GM08714 (cell line): ENCODE data around the gene HINT2.
A peak's percentile ranks its signal among the peaks of the same experiment; 100 is the strongest.

Experiments used
- H3K4me3 ChIP-seq: fragments of 200-500 bp; sonication (Bioruptor generic); 2 replicates; pipeline ENCODE4 v1.5.1; 2014; ENCODE audit warnings: mild to moderate bottlenecking, low read length, inconsistent platforms
- ZNF274 ChIP-seq: IDR thresholded peaks from 2 replicates; pipeline ENCODE4 v1.6.1; 2012; ENCODE audit warnings: mild to moderate bottlenecking, low read depth, low read length

The HINT2 gene

GRCh38 chr9:35811381-35812024 lies 3.3 kb downstream of the HINT2 start:
- H3K4me3 ChIP-seq = peak overlapping the region; percentile 38; the same call in 1 of the 2 replicates
- TF ChIP-seq ZNF274 = no peak

- TF ChIP-seq ZNF274 = no peak
Measured at GRCh38 chr9:35810122-35810521, 4.7 kb downstream of the HINT2 start.

GRCh38 chr9:35808433-35808832 lies 6.4 kb downstream of the HINT2 start:
- no peak overlapping the region for H3K4me3 ChIP-seq
- TF ChIP-seq ZNF274 = no peak

More at GRCh38 chr9:35810122-35810521, 4.7 kb downstream of the HINT2 start:
- H3K4me3 ChIP-seq = no peak overlapping the region

- no peak overlapping the region for H3K4me3 ChIP-seq
- no peak for TF ChIP-seq ZNF274
Measured at GRCh38 chr9:35806101-35806500, 8.7 kb downstream of the HINT2 start.

- no peak overlapping the region for H3K4me3 ChIP-seq
- TF ChIP-seq ZNF274 = no peak
Measured at GRCh38 chr9:35801328-35802128, 13.3 kb downstream of the HINT2 start.

GRCh38 chr9:35800530-35800929 lies 14.3 kb downstream of the HINT2 start:
- H3K4me3 ChIP-seq = no peak overlapping the region
- no peak for TF ChIP-seq ZNF274

- TF ChIP-seq ZNF274 = no peak
- no peak overlapping the region for H3K4me3 ChIP-seq
Measured at GRCh38 chr9:35798658-35799374, 16.0 kb downstream of the HINT2 start.

- no peak overlapping the region for H3K4me3 ChIP-seq
Measured at GRCh38 chr9:35797311-35798109, 17.3 kb downstream of the HINT2 start.

GRCh38 chr9:35795695-35796094 lies 19.1 kb downstream of the HINT2 start:
- no peak for TF ChIP-seq ZNF274
- H3K4me3 ChIP-seq = no peak overlapping the region

More at GRCh38 chr9:35797311-35798109, 17.3 kb downstream of the HINT2 start:
- no peak for TF ChIP-seq ZNF274

- no peak overlapping the region for H3K4me3 ChIP-seq
- no peak for TF ChIP-seq ZNF274
Measured at GRCh38 chr9:35793461-35793860, 21.4 kb downstream of the HINT2 start.

- TF ChIP-seq ZNF274 = no peak
- H3K4me3 ChIP-seq = no peak overlapping the region
Measured at GRCh38 chr9:35792826-35793225, 22.0 kb downstream of the HINT2 start.

- no peak overlapping the region for H3K4me3 ChIP-seq
- no peak for TF ChIP-seq ZNF274
Measured at GRCh38 chr9:35792024-35792813, 22.6 kb downstream of the HINT2 start.

- no peak within 1 kb of the TSS for H3K4me3 ChIP-seq
- TF ChIP-seq ZNF274 = no peak
Measured at GRCh38 chr9:35791297-35791921, 23.4 kb downstream of the HINT2 start, which contains the start of gene NPR2. Gene NPR2 (plus strand): TSS chr9:35791591. CDS start chr9:35792409, 818 bp downstream.
